GM12865 (cell line): ENCODE results near the gene RYR1.
"Not testable (repeated sequence)": the region's sequence is repeated elsewhere in the genome, so short reads cannot be mapped to it uniquely, and the experiment has no call there.

Experiments used
- DNase-seq: peaks from one replicate; pipeline ENCODE4 v3.0.0; 2010; ENCODE audit warnings: low read depth
- H3K4me3 ChIP-seq: 2 replicates; pipeline ENCODE4 v1.5.1; 2011; ENCODE audit warnings: mild to moderate bottlenecking, low read depth, low read length, control low read depth
- TF ChIP-seq, protein P1 (sequence below): IDR thresholded peaks from 2 replicates; pipeline ENCODE4 v1.5.1; 2011; ENCODE audit warnings: low read length, control low read depth, low read depth, inconsistent platforms; ENCODE audit not compliant: insufficient read depth; ENCODE audit errors: missing control alignments

Gene RYR1

DNA sequence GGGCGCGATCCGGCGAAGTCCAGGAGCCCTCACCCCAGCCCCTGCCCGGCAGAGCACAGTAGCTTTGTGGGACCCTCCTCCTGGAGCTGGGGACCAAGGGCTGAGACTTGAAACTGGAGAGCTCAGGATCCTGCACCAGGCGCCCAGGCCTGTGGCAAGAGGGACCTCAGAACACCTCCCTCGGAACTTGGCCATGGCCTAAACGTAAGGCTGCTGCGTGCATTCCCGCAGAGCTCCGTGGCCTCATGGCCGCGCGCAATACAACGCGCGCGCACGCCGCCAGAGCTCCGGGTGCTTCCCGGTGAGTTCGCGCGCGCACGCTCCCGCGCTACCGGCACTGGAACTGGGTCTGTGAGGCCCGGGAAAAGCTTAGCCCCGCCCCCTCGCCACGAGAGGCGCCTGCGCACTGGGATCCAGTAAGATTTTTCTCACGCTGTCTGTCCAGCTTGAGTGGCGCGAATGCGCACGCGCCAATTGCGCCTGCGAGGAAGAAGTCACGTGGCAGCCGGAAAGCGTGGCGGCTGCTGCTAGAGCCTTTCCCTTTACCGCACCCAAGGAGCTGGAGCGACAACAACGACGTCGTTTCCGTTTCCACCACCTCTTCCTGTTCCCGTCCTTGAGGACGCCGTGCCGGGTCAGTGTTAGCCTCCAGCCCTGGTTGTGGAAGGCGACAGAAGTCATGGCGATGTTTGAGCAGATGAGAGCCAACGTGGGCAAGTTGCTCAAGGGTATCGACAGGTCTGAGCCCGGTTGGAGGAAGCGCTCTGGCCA, 185.3 kb downstream of the RYR1 start, which contains the start of gene EIF3K:
EIF3K (plus strand) TSS at position 599 of the 771 bp plus-strand sequence; CDS start at position 680, 81 bp downstream.
- peak within 1 kb of the TSS; percentile 75 for H3K4me3 ChIP-seq
- TF ChIP-seq, protein P1, sequence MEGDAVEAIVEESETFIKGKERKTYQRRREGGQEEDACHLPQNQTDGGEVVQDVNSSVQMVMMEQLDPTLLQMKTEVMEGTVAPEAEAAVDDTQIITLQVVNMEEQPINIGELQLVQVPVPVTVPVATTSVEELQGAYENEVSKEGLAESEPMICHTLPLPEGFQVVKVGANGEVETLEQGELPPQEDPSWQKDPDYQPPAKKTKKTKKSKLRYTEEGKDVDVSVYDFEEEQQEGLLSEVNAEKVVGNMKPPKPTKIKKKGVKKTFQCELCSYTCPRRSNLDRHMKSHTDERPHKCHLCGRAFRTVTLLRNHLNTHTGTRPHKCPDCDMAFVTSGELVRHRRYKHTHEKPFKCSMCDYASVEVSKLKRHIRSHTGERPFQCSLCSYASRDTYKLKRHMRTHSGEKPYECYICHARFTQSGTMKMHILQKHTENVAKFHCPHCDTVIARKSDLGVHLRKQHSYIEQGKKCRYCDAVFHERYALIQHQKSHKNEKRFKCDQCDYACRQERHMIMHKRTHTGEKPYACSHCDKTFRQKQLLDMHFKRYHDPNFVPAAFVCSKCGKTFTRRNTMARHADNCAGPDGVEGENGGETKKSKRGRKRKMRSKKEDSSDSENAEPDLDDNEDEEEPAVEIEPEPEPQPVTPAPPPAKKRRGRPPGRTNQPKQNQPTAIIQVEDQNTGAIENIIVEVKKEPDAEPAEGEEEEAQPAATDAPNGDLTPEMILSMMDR = no peak
- peak; percentile 100 for DNase-seq

DNA sequence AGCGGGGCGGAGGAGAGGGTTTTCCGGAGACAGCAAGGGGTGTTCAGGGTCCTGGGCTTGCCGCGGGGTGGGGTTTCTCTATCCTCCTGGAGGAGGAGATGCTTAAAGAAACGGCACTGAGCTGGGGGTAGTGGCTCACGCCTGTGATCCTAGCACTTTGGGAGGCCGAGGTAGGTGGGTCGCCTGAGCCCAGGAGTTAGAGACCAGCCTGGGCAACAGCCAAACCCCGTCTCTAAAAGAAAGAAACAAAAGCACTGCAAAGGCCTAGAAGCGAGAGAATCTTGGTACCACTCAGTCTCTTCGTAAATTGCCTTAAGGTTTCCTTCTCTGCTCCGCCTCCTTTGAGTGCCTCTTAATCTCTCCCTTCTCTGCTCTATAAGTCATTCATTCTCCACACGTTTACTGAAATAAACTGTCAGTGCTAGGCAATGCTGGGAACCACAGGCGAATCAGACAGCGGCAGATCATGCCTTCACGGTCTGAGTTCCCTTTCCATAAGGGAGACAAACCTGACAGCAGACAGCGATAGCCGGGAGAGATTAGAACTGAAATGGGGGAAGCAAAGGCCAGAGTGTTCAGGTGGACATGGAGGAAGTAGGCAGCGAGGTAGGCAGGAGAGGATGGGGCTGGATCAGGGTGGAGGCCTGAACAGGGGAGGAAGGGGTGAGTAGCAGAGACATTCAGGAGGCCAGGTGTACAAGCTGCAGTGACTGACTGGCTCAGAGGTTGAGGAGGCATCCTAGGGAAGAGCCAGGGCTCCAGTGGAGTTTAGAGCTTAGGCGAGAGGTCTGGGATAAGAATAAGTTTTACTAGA, 186.1 kb downstream of the RYR1 start:
- TF ChIP-seq, protein P1 = no peak
- no peak for DNase-seq
- H3K4me3 ChIP-seq = peak overlapping the region; percentile 75

DNA sequence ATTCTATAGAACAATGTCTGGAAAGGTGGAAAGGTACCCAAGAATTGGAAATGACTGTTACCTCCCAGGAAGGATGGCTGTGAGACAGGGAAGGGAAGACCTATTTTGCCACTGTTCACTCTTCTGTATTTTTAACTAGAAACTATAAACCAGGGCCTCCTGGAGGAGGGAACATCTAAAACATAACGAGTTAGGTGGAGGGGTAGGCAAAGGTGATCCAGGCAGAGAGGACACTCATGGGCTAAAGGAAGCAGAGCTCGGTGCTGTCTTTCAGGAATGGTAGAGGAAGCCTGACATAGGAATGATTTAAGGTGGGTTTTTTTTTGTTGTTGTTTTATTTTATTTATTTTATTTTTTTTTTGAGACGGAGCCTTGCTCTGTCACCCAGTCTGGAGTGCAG, 191.3 kb downstream of the RYR1 start:
- TF ChIP-seq, protein P1 = no peak

DNA sequence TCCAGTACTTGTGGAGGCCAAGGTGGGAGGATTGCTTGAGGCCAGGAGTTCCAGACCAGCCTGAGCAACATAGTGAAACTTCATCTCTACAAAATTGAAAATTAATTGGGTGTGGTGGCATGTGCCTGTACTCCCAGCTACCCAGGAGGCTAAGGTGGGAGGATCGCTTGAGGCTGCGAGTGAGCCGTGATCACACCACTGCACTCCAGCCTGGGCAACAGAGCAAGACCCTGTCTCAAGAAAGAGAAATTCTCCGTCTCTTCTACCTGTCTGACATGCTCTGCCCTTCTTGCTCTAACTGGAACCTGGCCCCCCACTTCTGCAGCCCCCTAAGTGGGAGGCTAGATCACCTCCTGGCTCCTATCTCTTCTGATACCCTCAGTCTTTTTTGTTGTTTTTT, 192.9 kb downstream of the RYR1 start:
- TF ChIP-seq, protein P1 = no peak

More for the DNA sequence above, 191.3 kb downstream of the RYR1 start:
- DNase-seq = no peak
- H3K4me3 ChIP-seq = no peak overlapping the region

DNA sequence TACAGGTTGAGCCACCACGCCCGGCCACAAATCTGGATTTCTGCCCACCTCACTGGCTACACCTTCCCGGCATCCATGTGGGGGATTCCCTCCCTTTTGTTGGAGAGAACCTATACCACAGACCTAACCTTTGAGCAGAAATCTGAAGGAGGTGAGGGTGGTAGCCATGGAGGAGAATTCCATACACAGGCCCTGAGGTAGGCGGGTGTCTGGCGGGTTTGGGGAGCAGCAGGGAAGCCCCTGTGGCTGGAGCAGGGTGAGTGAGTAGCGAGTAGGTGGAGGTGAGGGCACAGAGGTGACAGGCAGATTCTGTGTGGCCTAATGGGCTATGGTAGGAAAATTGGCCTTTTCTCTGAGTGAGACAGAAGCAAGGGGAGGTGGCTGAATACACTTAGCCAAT, 196.1 kb downstream of the RYR1 start:
- DNase-seq = no peak
- no peak overlapping the region for H3K4me3 ChIP-seq
- TF ChIP-seq, protein P1 = no peak

More for the DNA sequence above, 192.9 kb downstream of the RYR1 start:
- no peak overlapping the region for H3K4me3 ChIP-seq
- no peak for DNase-seq

DNA sequence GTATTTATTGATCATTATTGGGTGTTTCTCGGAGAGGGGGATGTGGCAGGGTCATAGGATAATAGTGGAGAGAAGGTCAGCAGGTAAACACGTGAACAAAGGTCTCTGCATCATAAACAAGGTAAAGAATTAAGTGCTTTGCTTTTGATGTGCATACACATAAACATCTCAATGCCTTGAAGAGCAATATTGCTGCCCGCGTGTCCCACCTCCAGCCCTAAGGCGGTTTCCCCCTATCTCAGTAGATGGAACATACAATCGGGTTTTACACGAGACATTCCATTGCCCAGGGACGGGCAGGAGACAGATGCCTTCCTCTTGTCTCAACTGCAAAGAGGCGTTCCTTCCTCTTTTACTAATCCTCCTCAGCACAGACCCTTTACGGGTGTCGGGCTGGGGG, 197.8 kb downstream of the RYR1 start:
- H3K4me3 ChIP-seq, DNase-seq: not testable (repeated sequence)

DNA sequence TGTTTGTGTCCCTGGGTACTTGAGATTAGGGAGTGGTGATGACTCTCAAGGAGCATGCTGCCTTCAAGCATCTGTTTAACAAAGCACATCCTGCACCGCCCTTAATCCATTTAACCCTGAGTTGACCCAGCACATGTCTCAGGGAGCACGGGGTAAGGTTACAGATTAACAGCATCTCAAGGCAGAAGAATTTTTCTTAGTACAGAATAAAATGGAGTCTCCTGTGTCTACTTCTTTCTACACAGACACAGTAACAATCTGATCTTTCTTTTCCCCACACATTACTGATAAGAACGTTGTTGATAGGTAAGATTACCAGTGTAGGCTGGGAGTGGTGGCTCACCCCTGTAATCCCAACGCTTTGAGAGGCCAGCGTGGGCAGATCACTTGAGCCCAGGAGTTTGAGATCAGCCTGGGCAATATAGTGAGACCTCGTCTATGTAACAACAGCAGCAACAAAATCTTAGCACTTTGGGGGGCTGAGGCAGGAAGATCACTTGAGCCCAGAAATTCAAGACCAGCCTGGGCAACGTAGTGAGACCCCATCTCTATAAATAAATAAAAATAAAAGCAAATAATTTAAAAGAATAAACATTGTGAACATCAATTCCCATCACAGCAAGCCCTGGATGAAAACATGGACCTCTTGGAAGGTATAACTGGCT, 198.5 kb downstream of the RYR1 start:
- not testable (repeated sequence) for DNase-seq, H3K4me3 ChIP-seq
